GM18951 (cell line): ENCODE measurements around the gene RIN2.

Experiments
- POLR2A ChIP-seq: IDR thresholded peaks from 4 replicates; pipeline ENCODE4 v1.6.1; 2011; ENCODE audit warnings: mild to moderate bottlenecking; ENCODE audit not compliant: insufficient read length, insufficient read depth; ENCODE audit errors: extremely low read depth
- in situ Hi-C: fragments of 300-500 bp; cut with MboI; formaldehyde crosslinking; loops from one replicate; pipeline ENCODE4 v1.12.0; 2022; ENCODE audit warnings: low sequenced_read_pairs, mixed read lengths, inconsistent platforms; ENCODE audit not compliant: unreplicated experiment

Gene RIN2

GRCh38 chr20:19775353-19776253 lies 17.5 kb downstream of the RIN2 start:
- in situ Hi-C loops = loop anchor here (25.0 kb wide), 1 partner anchor 212 kb away; no protein-coding TSS in a partner anchor
- no peak for TF ChIP-seq POLR2A

- in situ Hi-C loops = loop anchor here (25.0 kb wide), 1 partner anchor 210 kb away; no protein-coding TSS in a partner anchor
- TF ChIP-seq POLR2A = no peak
Observed at GRCh38 chr20:19777315-19777714, 19.3 kb downstream of the RIN2 start.

GRCh38 chr20:19777981-19778380 lies 19.9 kb downstream of the RIN2 start:
- TF ChIP-seq POLR2A = no peak
- in situ Hi-C loops = loop anchor here (25.0 kb wide), 1 partner anchor 209 kb away; no protein-coding TSS in a partner anchor

GRCh38 chr20:19778404-19778803 lies 20.3 kb downstream of the RIN2 start:
- no peak for TF ChIP-seq POLR2A
- in situ Hi-C loops = loop anchor here (25.0 kb wide), 1 partner anchor 209 kb away; no protein-coding TSS in a partner anchor

- in situ Hi-C loops = loop anchor here (25.0 kb wide), 1 partner anchor 208 kb away; no protein-coding TSS in a partner anchor
- TF ChIP-seq POLR2A = no peak
Observed at GRCh38 chr20:19779634-19780033, 21.6 kb downstream of the RIN2 start.

GRCh38 chr20:19780261-19780660 lies 22.2 kb downstream of the RIN2 start:
- in situ Hi-C loops = loop anchor here (25.0 kb wide), 1 partner anchor 207 kb away; no protein-coding TSS in a partner anchor
- no peak for TF ChIP-seq POLR2A

GRCh38 chr20:19781235-19781634 lies 23.2 kb downstream of the RIN2 start:
- no peak for TF ChIP-seq POLR2A
- in situ Hi-C loops = loop anchor here (25.0 kb wide), 1 partner anchor 206 kb away; no protein-coding TSS in a partner anchor

GRCh38 chr20:19782669-19783068 lies 24.6 kb downstream of the RIN2 start:
- no peak for TF ChIP-seq POLR2A

GRCh38 chr20:19783966-19784401 lies 25.9 kb downstream of the RIN2 start:
- TF ChIP-seq POLR2A = no peak
- in situ Hi-C loops = loop anchor here (25.0 kb wide), 1 partner anchor 203 kb away; no protein-coding TSS in a partner anchor

More at GRCh38 chr20:19782669-19783068, 24.6 kb downstream of the RIN2 start:
- in situ Hi-C loops = loop anchor here (25.0 kb wide), 1 partner anchor 205 kb away; no protein-coding TSS in a partner anchor

- in situ Hi-C loops = loop anchor here (25.0 kb wide), 1 partner anchor 203 kb away; no protein-coding TSS in a partner anchor
- no peak for TF ChIP-seq POLR2A
Observed at GRCh38 chr20:19784511-19785172, 26.6 kb downstream of the RIN2 start.

GRCh38 chr20:19785173-19785982 lies 27.3 kb downstream of the RIN2 start:
- in situ Hi-C loops = loop anchor here (25.0 kb wide), 1 partner anchor 202 kb away; no protein-coding TSS in a partner anchor
- no peak for TF ChIP-seq POLR2A

- TF ChIP-seq POLR2A = no peak
- in situ Hi-C loops = loop anchor here (25.0 kb wide), 1 partner anchor 201 kb away; no protein-coding TSS in a partner anchor
Observed at GRCh38 chr20:19785983-19786285, 27.9 kb downstream of the RIN2 start.

- no peak for TF ChIP-seq POLR2A
- in situ Hi-C loops = loop anchor here (25.0 kb wide), 1 partner anchor 201 kb away; no protein-coding TSS in a partner anchor
Observed at GRCh38 chr20:19786311-19786710, 28.3 kb downstream of the RIN2 start.

- no peak for TF ChIP-seq POLR2A
- in situ Hi-C loops = loop anchor here (25.0 kb wide), 1 partner anchor 200 kb away; no protein-coding TSS in a partner anchor
Observed at GRCh38 chr20:19787366-19787765, 29.3 kb downstream of the RIN2 start.
